Measurements from ENCODE around the gene PCDH17. TPM values are rescaled to one million over a fixed set of nuclear protein-coding genes. Genes with fewer than 3 reads are reported as not detected.
A peak's percentile ranks its signal among the peaks of the same experiment; 100 is the strongest.

The PCDH17 gene
- total and polyA plus RNA-seq, 4 experiments from 2014 or later = not detected

DNA sequence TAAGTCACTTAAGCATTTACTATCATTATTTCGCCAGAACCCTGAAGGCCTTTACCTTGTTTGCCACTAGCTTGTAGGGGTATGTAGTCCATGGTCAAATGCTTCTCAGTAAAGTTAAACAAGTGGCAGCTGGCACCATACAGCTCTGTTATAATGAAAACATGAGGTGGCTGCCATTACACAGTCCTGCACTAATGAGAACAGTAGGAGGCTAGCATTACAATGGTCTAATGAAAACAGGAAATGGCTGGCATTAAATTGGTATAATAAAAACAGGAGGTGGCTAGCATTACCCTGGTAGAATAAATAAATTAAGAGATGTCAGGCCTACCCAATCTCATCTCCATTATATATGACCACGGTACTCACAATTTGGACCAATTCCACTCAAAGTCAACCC, 107.5 kb downstream of the PCDH17 start:
- no peak overlapping the region for H3K4me3 ChIP-seq (ENCODE audit: low read length in 2 of 2)
- no peaks in the 10 kb centered on the region for H3K27me3 ChIP-seq (ENCODE audit: insufficient read depth, low read length)
- ChIA-PET POLR2A (ENCODE audit: partially characterized antibody) (no interaction called here), CTCF (ENCODE audit: partially characterized antibody) (no interaction called here)
- no peaks in the 10 kb centered on the region for H3K36me3 ChIP-seq (ENCODE audit: insufficient read depth, low read length)
- no peaks in the 10 kb centered on the region for H3K4me1 ChIP-seq (ENCODE audit: insufficient read depth, low read length)
- H3K27ac ChIP-seq (ENCODE audit: low read depth, low read length) = no peak overlapping the region
- intact Hi-C loops (cut with micrococcal nuclease) = no loop called here
- no peaks in the 10 kb centered on the region for H3K4me1 Mint-ChIP-seq
- H3K27ac Mint-ChIP-seq = no peak overlapping the region
- peaks cover 0 to 12% (median 4%) of the 10 kb centered on the region in 8 donors for H3K9me3 Mint-ChIP-seq
- H3K9me3 ChIP-seq (ENCODE audit: control insufficient read depth in 1 of 2, low read length in 2 of 2) = no peaks in the 10 kb centered on the region
- no peaks in the 10 kb centered on the region for H3K36me3 Mint-ChIP-seq
- no peaks in the 10 kb centered on the region for H3K27me3 Mint-ChIP-seq
- H3K4me3 Mint-ChIP-seq = no peak overlapping the region
- DNase-seq = no peak

GRCh38 chr13:57739543-57740190, 108.1 kb downstream of the PCDH17 start:
- H3K9me3 ChIP-seq (ENCODE audit: control insufficient read depth in 1 of 2, low read length in 2 of 2) = no peaks in the 10 kb centered on the region

DNA sequence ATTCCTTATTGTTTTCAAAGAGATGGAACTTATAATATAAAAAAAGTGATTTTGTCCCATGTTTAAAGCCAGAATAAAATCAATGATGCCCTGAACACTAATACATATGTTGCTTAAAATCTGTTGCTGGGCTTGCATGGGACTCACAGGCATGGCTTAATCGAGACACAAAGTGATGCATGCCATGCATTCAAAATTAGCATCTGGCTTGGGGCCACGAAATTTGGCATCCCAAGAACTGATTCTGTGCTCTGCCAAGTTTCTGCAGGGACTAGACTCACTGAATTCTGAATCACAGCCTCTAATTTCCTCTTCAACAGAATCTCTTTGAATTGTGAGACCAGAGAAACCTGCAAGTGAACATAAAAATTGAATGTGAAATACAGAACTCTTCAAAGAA, 109.2 kb downstream of the PCDH17 start:
- Mint-ChIP-seq H3K9me3 (peaks cover 0 to 7% (median 3%) of the 10 kb centered on the region in 8 donors), H3K27me3 (no peaks in the 10 kb centered on the region), H3K27ac (no peak overlapping the region), H3K4me3 (no peak overlapping the region), H3K36me3 (no peaks in the 10 kb centered on the region), H3K4me1 (no peaks in the 10 kb centered on the region)
- intact Hi-C loops (cut with micrococcal nuclease) = no loop called here
- H3K36me3 ChIP-seq (ENCODE audit: insufficient read depth, low read length) = no peaks in the 10 kb centered on the region
- DNase-seq = no peak
- no peak overlapping the region for H3K27ac ChIP-seq (ENCODE audit: low read depth, low read length)
- H3K27me3 ChIP-seq (ENCODE audit: insufficient read depth, low read length) = no peaks in the 10 kb centered on the region
- H3K4me3 ChIP-seq (ENCODE audit: low read length in 2 of 2) = no peak overlapping the region
- ChIA-PET CTCF (ENCODE audit: partially characterized antibody) (no interaction called here), POLR2A (ENCODE audit: partially characterized antibody) (no interaction called here)
- no peaks in the 10 kb centered on the region for H3K4me1 ChIP-seq (ENCODE audit: insufficient read depth, low read length)
- no peaks in the 10 kb centered on the region for H3K9me3 ChIP-seq (ENCODE audit: control insufficient read depth in 1 of 2, low read length in 2 of 2)

More at GRCh38 chr13:57739543-57740190, 108.1 kb downstream of the PCDH17 start:
- Histone ChIP-seq H3K4me3 (ENCODE audit: low read length in 2 of 2) (no peak overlapping the region), H3K27ac (ENCODE audit: low read depth, low read length) (no peak overlapping the region), H3K27me3 (ENCODE audit: insufficient read depth, low read length) (no peaks in the 10 kb centered on the region), H3K4me1 (ENCODE audit: insufficient read depth, low read length) (no peaks in the 10 kb centered on the region), H3K36me3 (ENCODE audit: insufficient read depth, low read length) (no peaks in the 10 kb centered on the region)
- no peaks in the 10 kb centered on the region for H3K36me3 Mint-ChIP-seq
- POLR2A ChIA-PET (ENCODE audit: partially characterized antibody) = no interaction called here
- intact Hi-C loops (cut with micrococcal nuclease) = no loop called here
- no peaks in the 10 kb centered on the region for H3K4me1 Mint-ChIP-seq
- no peak for DNase-seq
- H3K9me3 Mint-ChIP-seq = peaks cover 0 to 12% (median 3%) of the 10 kb centered on the region in 8 donors
- CTCF ChIA-PET (ENCODE audit: partially characterized antibody) = no interaction called here
- no peaks in the 10 kb centered on the region for H3K27me3 Mint-ChIP-seq
- no peak overlapping the region for H3K27ac Mint-ChIP-seq
- H3K4me3 Mint-ChIP-seq = peak overlapping the region in 1 of 8 donors; percentile 66

GRCh38 chr13:57748096-57748495, 116.6 kb downstream of the PCDH17 start:
- Histone ChIP-seq H3K9me3 (ENCODE audit: control insufficient read depth in 1 of 2, low read length in 2 of 2) (no peaks in the 10 kb centered on the region), H3K27me3 (ENCODE audit: insufficient read depth, low read length) (no peaks in the 10 kb centered on the region), H3K4me3 (ENCODE audit: low read length in 2 of 2) (no peak overlapping the region), H3K4me1 (ENCODE audit: insufficient read depth, low read length) (no peaks in the 10 kb centered on the region), H3K27ac (ENCODE audit: low read depth, low read length) (no peak overlapping the region), H3K36me3 (ENCODE audit: insufficient read depth, low read length) (no peaks in the 10 kb centered on the region)
- CTCF ChIA-PET (ENCODE audit: partially characterized antibody) = no interaction called here
- intact Hi-C loops (cut with micrococcal nuclease) = no loop called here
- H3K27ac Mint-ChIP-seq = no peak overlapping the region
- no peaks in the 10 kb centered on the region for H3K36me3 Mint-ChIP-seq
- no peak for DNase-seq
- H3K4me1 Mint-ChIP-seq = no peaks in the 10 kb centered on the region
- no peaks in the 10 kb centered on the region for H3K27me3 Mint-ChIP-seq
- peaks cover 0 to 9% (median 4%) of the 10 kb centered on the region in 8 donors for H3K9me3 Mint-ChIP-seq
- H3K4me3 Mint-ChIP-seq = no peak overlapping the region
- POLR2A ChIA-PET (ENCODE audit: partially characterized antibody) = no interaction called here

DNA sequence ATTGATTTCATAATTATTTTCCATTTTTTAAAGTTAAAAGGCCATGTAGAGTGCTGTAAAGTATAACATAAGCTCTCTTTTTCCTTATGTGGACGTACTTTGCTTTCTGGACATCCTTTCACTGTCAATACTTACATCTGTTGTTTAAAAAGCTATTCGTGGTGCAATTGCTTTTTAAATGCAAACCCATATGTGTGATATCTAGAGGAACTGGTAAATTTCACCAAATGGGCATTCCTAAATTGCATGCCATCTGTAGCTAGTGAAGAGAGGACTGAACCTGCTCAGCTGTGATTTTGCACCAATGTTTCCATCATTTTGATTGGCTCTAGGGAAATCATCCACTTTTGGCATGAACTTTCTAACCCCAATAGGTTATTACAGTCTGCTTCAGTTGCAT, 129.4 kb downstream of the PCDH17 start:
- H3K9me3 Mint-ChIP-seq = peaks cover 0 to 7% (median 3%) of the 10 kb centered on the region in 8 donors
- Histone ChIP-seq H3K27me3 (ENCODE audit: insufficient read depth, low read length) (no peaks in the 10 kb centered on the region), H3K4me1 (ENCODE audit: insufficient read depth, low read length) (no peaks in the 10 kb centered on the region), H3K9me3 (ENCODE audit: control insufficient read depth in 1 of 2, low read length in 2 of 2) (no peaks in the 10 kb centered on the region), H3K27ac (ENCODE audit: low read depth, low read length) (no peak overlapping the region), H3K36me3 (ENCODE audit: insufficient read depth, low read length) (no peaks in the 10 kb centered on the region), H3K4me3 (ENCODE audit: low read length in 2 of 2) (no peak overlapping the region)
- no peak overlapping the region for H3K27ac Mint-ChIP-seq
- no peak overlapping the region for H3K4me3 Mint-ChIP-seq
- intact Hi-C loops (cut with micrococcal nuclease) = no loop called here
- H3K36me3 Mint-ChIP-seq = no peaks in the 10 kb centered on the region
- no peak for DNase-seq
- ChIA-PET POLR2A (ENCODE audit: partially characterized antibody) (no interaction called here), CTCF (ENCODE audit: partially characterized antibody) (no interaction called here)
- H3K27me3 Mint-ChIP-seq = no peaks in the 10 kb centered on the region
- H3K4me1 Mint-ChIP-seq = no peaks in the 10 kb centered on the region

- H3K36me3 Mint-ChIP-seq = no peaks in the 10 kb centered on the region
- Histone ChIP-seq H3K4me1 (ENCODE audit: insufficient read depth, low read length) (no peaks in the 10 kb centered on the region), H3K27me3 (ENCODE audit: insufficient read depth, low read length) (no peaks in the 10 kb centered on the region), H3K36me3 (ENCODE audit: insufficient read depth, low read length) (no peaks in the 10 kb centered on the region), H3K9me3 (ENCODE audit: control insufficient read depth in 1 of 2, low read length in 2 of 2) (no peaks in the 10 kb centered on the region), H3K27ac (ENCODE audit: low read depth, low read length) (no peak overlapping the region), H3K4me3 (ENCODE audit: low read length in 2 of 2) (no peak overlapping the region)
- H3K27me3 Mint-ChIP-seq = no peaks in the 10 kb centered on the region
- no peak overlapping the region for H3K27ac Mint-ChIP-seq
- POLR2A ChIA-PET (ENCODE audit: partially characterized antibody) = no interaction called here
- H3K4me3 Mint-ChIP-seq = no peak overlapping the region
- CTCF ChIA-PET (ENCODE audit: partially characterized antibody) = no interaction called here
- peaks cover 0 to 6% (median 3%) of the 10 kb centered on the region in 8 donors for H3K9me3 Mint-ChIP-seq
- intact Hi-C loops (cut with micrococcal nuclease) = no loop called here
- H3K4me1 Mint-ChIP-seq = no peaks in the 10 kb centered on the region
- DNase-seq = no peak
These were observed 132.1 kb downstream of the PCDH17 start for GRCh38 chr13:57763689-57764088.

Data from CD4-positive, alpha-beta memory T cell (primary cell).